Glutamatergic neuron (in vitro differentiated cells): ENCODE data around the gene E2F6. TPM values are rescaled to one million over a fixed set of nuclear protein-coding genes. Genes with fewer than 3 reads are reported as not detected.

ENCODE experiments used
- DNase-seq: peaks from one replicate; pipeline ENCODE4 v3.0.0; 2022
- H3K27ac Mint-ChIP-seq: one replicate; pipeline ENCODE4 v1.8.0; 2020; ENCODE audit warnings: mild to moderate bottlenecking, mixed read lengths, inconsistent platforms; ENCODE audit not compliant: unreplicated experiment
- H3K27me3 Mint-ChIP-seq: one replicate; pipeline ENCODE4 v1.8.0; 2020; ENCODE audit warnings: mild to moderate bottlenecking, moderate library complexity, mixed read lengths, inconsistent platforms; ENCODE audit not compliant: unreplicated experiment
- H3K36me3 Mint-ChIP-seq: one replicate; pipeline ENCODE4 v1.8.0; 2020; ENCODE audit warnings: mild to moderate bottlenecking, mixed read lengths, inconsistent platforms; ENCODE audit not compliant: unreplicated experiment
- H3K4me1 Mint-ChIP-seq: one replicate; pipeline ENCODE4 v1.8.0; 2020; ENCODE audit warnings: mild to moderate bottlenecking, low read depth, mixed read lengths, inconsistent platforms; ENCODE audit not compliant: unreplicated experiment
- H3K4me3 Mint-ChIP-seq: one replicate; pipeline ENCODE4 v1.8.0; 2020; ENCODE audit warnings: mild to moderate bottlenecking, mixed read lengths, inconsistent platforms; ENCODE audit not compliant: unreplicated experiment
- H3K9me3 Mint-ChIP-seq: one replicate; pipeline ENCODE4 v1.8.0; 2020; ENCODE audit warnings: mild to moderate bottlenecking, moderate library complexity, mixed read lengths, inconsistent platforms; ENCODE audit not compliant: unreplicated experiment
- total RNA-seq: library from RNA; stranded (reverse); fragmentation: NEBNext Ultra II Directional; extraction: Animal tissue kit (Norgen Biotek cat#: 25700); gene quantifications from one replicate; pipeline ENCODE4 v1.2.1, GENCODE V29; 2021; ENCODE audit not compliant: unreplicated experiment
- TF ChIP-seq, protein P1 (sequence below): fragments of 200-600 bp; sonication (generic); IDR thresholded peaks from one replicate; pipeline ENCODE4 v1.5.0; 2021; ENCODE audit not compliant: partially characterized antibody, unreplicated experiment

The E2F6 gene
- total RNA-seq, 1 donor from 2014 or later = 22.1 TPM

DNA sequence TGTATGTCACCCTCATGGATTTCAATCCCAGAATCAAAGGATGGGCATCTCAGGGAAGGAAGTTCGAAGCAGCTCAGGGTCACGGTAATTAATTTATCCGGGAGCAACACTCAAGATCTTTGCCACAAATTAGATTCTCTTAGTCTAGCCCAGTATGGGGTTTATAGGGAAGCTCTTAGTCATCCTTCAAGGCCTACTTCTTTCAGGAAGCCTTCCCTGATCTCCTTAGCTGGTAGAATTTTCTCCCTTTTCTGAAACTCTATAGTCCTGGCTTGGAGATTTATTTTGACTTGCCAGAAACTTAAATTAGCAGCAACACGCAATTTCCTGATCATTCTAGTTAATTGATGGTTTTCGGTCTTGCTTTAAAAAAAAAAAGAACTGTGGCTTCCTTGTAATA, 47.4 kb upstream of the E2F6 start:
- TF ChIP-seq, protein P1, sequence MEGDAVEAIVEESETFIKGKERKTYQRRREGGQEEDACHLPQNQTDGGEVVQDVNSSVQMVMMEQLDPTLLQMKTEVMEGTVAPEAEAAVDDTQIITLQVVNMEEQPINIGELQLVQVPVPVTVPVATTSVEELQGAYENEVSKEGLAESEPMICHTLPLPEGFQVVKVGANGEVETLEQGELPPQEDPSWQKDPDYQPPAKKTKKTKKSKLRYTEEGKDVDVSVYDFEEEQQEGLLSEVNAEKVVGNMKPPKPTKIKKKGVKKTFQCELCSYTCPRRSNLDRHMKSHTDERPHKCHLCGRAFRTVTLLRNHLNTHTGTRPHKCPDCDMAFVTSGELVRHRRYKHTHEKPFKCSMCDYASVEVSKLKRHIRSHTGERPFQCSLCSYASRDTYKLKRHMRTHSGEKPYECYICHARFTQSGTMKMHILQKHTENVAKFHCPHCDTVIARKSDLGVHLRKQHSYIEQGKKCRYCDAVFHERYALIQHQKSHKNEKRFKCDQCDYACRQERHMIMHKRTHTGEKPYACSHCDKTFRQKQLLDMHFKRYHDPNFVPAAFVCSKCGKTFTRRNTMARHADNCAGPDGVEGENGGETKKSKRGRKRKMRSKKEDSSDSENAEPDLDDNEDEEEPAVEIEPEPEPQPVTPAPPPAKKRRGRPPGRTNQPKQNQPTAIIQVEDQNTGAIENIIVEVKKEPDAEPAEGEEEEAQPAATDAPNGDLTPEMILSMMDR = no peak
- Mint-ChIP-seq H3K27me3 (peaks cover 18% of the 10 kb centered on the region), H3K4me1 (peaks cover 59% of the 10 kb centered on the region), H3K27ac (peak overlapping the region; percentile 54), H3K4me3 (peak overlapping the region; percentile 68), H3K9me3 (peaks cover 20% of the 10 kb centered on the region), H3K36me3 (peaks cover 10% of the 10 kb centered on the region)
- no peak for DNase-seq

DNA sequence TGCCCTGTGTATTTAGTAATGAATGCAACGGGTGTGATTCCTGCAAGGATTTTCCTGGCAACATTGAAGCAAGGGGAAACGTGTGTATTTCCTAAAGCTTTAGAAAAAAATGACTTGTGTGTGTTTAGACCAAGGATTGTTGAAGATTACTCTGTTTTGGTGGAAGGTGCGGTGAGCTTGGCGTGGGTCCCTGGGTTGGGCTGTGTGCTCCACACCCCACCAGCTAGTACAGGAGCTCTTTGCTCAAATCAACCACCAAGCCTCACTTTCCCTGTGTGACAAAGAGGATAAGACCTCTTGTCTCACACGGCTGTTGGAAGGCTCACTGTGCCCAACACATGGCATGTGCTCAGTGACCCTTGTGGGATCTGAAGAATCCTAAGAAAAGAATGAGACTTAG, 46.5 kb upstream of the E2F6 start:
- H3K27me3 Mint-ChIP-seq = peaks cover 18% of the 10 kb centered on the region
- no peak for DNase-seq
- H3K36me3 Mint-ChIP-seq = peaks cover 4% of the 10 kb centered on the region
- H3K9me3 Mint-ChIP-seq = peaks cover 18% of the 10 kb centered on the region
- H3K4me3 Mint-ChIP-seq = peak overlapping the region; percentile 18
- TF ChIP-seq, protein P1 = no peak
- H3K4me1 Mint-ChIP-seq = peaks cover 62% of the 10 kb centered on the region
- peak overlapping the region; percentile 35 for H3K27ac Mint-ChIP-seq

DNA sequence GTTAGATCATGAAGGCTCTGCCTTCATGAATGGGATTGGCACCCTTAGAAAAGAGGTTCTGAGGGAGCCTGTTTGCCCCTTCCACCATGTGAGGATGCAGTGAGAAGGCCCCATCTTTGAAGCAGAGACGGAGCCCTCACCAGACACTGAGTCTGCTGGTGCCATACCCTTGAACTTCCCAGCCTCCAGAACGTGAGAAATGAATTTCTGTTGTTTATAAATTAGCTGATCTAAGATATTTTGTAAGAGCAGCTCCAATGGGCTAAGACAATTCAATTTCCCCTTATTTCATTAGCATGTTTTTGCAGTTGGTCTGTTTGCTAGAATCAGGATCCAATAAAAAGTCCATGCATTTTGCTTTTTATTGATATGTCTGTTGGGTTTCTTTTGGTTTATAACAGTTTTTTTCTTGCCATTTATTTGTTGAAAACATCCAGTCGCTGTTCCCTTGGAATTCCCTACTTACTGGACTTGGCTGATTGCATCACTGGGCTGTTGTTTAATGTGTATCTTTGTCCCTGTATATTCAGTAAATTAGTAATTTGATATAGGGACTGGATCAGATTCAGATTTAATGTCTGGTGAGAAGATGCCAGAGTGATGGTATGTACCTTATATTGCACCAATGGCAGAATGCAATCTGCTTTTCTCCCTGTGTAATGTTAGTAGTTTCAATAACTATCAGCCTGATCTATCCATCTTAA, 43.8 kb upstream of the E2F6 start:
- Mint-ChIP-seq H3K36me3 (peaks cover 1% of the 10 kb centered on the region), H3K4me3 (no peak overlapping the region), H3K27ac (no peak overlapping the region), H3K4me1 (peaks cover 45% of the 10 kb centered on the region), H3K27me3 (peaks cover 8% of the 10 kb centered on the region), H3K9me3 (peaks cover 9% of the 10 kb centered on the region)
- TF ChIP-seq, protein P1 = no peak
- DNase-seq = no peak

DNA sequence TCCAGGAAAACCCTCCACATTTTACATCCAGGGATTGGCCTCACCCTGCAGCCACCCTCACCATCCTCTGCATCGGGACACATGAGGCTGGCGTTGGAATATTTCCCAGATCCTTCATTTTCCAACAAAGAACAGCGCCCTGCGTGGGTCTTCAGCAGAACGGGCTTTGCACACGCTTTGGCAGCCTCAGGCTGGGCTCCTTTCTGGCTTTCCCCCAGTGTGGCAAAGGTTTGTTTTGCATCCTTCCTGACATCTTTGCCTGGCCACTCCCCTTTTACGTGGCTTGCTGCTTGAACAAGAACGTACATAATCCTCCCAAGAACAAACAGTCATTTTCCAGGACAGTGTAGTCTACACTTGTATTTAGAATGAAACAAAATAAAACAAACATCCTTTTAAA, 42.3 kb upstream of the E2F6 start:
- H3K36me3 Mint-ChIP-seq = peaks cover 3% of the 10 kb centered on the region
- TF ChIP-seq, protein P1 = no peak
- no peaks in the 10 kb centered on the region for H3K27me3 Mint-ChIP-seq
- H3K9me3 Mint-ChIP-seq = peaks cover 3% of the 10 kb centered on the region
- H3K4me1 Mint-ChIP-seq = peaks cover 31% of the 10 kb centered on the region
- no peak for DNase-seq
- no peak overlapping the region for H3K4me3 Mint-ChIP-seq
- no peak overlapping the region for H3K27ac Mint-ChIP-seq

DNA sequence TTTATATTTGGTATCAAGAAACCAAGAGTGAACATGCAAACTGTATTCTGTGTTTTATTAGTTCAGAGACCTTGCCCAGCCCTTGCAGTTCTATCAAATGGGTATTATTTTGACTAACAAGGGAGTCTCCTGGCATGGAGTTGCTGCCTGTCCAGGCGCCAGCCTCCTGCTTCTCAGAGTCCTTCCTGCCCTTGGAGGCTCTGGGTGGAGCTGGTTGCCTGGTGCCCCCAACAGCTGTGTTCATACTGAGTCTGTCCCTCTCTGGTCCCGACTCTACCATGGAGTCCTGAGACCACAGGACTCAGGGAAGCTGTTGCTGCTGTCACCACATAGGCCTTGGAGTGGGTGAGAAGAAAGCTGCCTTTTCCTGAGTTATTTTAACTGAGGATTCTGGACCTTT, 41.6 kb upstream of the E2F6 start:
- peaks cover 10% of the 10 kb centered on the region for H3K36me3 Mint-ChIP-seq
- H3K4me3 Mint-ChIP-seq = no peak overlapping the region
- peaks cover 23% of the 10 kb centered on the region for H3K4me1 Mint-ChIP-seq
- H3K27me3 Mint-ChIP-seq = no peaks in the 10 kb centered on the region
- no peak for DNase-seq
- peaks cover 7% of the 10 kb centered on the region for H3K9me3 Mint-ChIP-seq
- TF ChIP-seq, protein P1 = no peak
- H3K27ac Mint-ChIP-seq = no peak overlapping the region
